Loucy (cell line): ENCODE measurements around the gene JUP.

ENCODE experiments used
- H2AFZ ChIP-seq: fragments of 200-600 bp; sonication (generic); 2 replicates; pipeline ENCODE4 v1.6.0; 2016; ENCODE audit warnings: antibody characterized with exemption, mild to moderate bottlenecking, low read length, moderate library complexity
- H3F3A ChIP-seq: fragments of 200-600 bp; 2 replicates; pipeline ENCODE4 v1.6.0; 2016; ENCODE audit warnings: antibody characterized with exemption, low read depth, mild to moderate bottlenecking
- H3K27me3 ChIP-seq: fragments of 200-600 bp; sonication (generic); 2 replicates; pipeline ENCODE4 v1.6.1; 2014; ENCODE audit warnings: low read length, mild to moderate bottlenecking; ENCODE audit not compliant: insufficient read depth, poor library complexity, severe bottlenecking
- H3K36me3 ChIP-seq: fragments of 200-600 bp; sonication (generic); 2 replicates; pipeline ENCODE4 v1.6.1; 2016; ENCODE audit warnings: low read length; ENCODE audit not compliant: insufficient read depth
- H3K4me1 ChIP-seq: fragments of 200-600 bp; sonication (generic); 2 replicates; pipeline ENCODE4 v1.5.1; 2014; ENCODE audit warnings: low read length, mild to moderate bottlenecking; ENCODE audit not compliant: insufficient read depth, poor library complexity, severe bottlenecking
- H3K4me2 ChIP-seq: fragments of 200-600 bp; sonication (generic); 2 replicates; pipeline ENCODE4 v1.6.0; 2014; ENCODE audit warnings: antibody characterized with exemption, low read length, low read depth, mild to moderate bottlenecking; ENCODE audit not compliant: poor library complexity, severe bottlenecking
- H3K4me3 ChIP-seq: fragments of 200-600 bp; sonication (generic); 2 replicates; pipeline ENCODE4 v1.5.1; 2014; ENCODE audit warnings: low read length, mild to moderate bottlenecking, mixed read lengths; ENCODE audit not compliant: poor library complexity, severe bottlenecking
- H3K79me2 ChIP-seq: fragments of 200-600 bp; sonication (generic); 2 replicates; pipeline ENCODE4 v1.6.1; 2014; ENCODE audit warnings: low read length; ENCODE audit not compliant: insufficient read depth
- H3K9ac ChIP-seq: fragments of 200-600 bp; sonication (generic); 2 replicates; pipeline ENCODE4 v1.6.0; 2014; ENCODE audit warnings: mild to moderate bottlenecking, low read depth, low read length, moderate library complexity; ENCODE audit not compliant: poor library complexity, severe bottlenecking
- H3K9me2 ChIP-seq: fragments of 200-600 bp; sonication (generic); replicated peaks from 2 replicates; pipeline ENCODE4 v1.6.1; 2016; ENCODE audit warnings: low read depth, low read length, mixed read lengths
- H3K9me3 ChIP-seq: fragments of 200-600 bp; sonication (generic); 2 replicates; pipeline ENCODE4 v1.6.1; 2014; ENCODE audit warnings: mild to moderate bottlenecking, antibody characterized with exemption, low read length, low read depth; ENCODE audit not compliant: insufficient read depth
- H4K20me1 ChIP-seq: fragments of 200-600 bp; sonication (generic); 2 replicates; pipeline ENCODE4 v1.6.0; 2014; ENCODE audit warnings: antibody characterized with exemption, low read length, mild to moderate bottlenecking; ENCODE audit not compliant: insufficient read depth, poor library complexity, severe bottlenecking
- CTCF ChIP-seq: fragments of 200-600 bp; sonication (generic); conservative IDR thresholded peaks from 2 replicates; pipeline ENCODE4 v1.5.1; 2014; ENCODE audit warnings: mild to moderate bottlenecking, antibody characterized with exemption, low read length
- EZH2phosphoT487 ChIP-seq: fragments of 200-600 bp; IDR thresholded peaks from 2 replicates; pipeline ENCODE4 v1.6.1; 2018; ENCODE audit warnings: antibody characterized with exemption, mild to moderate bottlenecking, moderate library complexity, borderline replicate concordance

Gene JUP

DNA sequence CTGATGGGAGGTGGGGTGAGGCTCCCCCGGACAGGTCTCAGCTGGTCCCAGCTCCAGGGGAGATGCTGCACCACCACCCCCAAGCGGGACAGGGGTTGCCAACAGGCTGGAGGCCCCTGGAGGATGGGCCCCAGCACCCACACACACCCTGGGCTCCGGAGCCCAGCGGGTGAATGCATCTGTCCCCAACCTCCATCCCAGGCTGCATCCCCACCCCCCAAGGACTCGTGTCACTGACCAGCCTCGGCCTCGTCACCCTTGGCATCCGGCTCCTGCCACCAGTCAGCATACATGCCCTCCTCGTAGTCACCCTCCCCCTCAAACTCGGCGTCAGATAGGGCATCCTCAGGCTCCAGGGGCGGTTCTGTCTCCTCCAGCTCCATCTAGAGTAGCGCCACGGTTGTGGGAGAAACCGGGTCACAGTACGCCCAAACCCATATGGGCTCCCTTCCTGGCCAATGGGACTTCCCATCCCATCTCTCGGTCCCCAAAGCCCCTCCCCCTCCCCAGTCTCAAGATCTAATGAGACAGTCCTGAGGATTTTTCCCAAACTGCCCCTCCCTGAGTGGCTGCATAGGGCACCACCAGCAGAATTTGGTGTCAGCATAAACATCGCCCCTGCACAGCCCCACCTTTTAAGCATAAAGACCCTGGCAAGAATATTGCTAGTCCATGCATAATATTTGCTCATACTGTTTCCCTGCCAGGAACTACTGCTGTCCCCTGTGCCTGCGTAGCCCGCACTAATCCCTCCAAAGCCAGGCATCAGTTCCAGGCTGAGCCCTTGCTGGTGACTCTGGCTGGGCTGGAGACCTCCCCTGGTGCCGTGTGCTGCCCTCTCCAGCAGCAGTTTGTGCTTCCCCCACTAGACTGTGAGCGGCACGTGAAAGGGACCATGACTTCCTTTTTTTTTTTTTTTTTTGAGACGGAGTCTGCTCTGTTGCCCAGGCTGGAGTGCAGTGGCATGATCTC lies 16.8 kb upstream of the JUP start:
- H3K9ac ChIP-seq: no peak overlapping the region
- H3K9me3 ChIP-seq: no peaks in the 10 kb centered on the region
- H4K20me1 ChIP-seq: no peaks in the 10 kb centered on the region
- H3K4me3 ChIP-seq: no peak overlapping the region
- no peak overlapping the region for H2AFZ ChIP-seq
- no peak for TF ChIP-seq CTCF
- no peak for TF ChIP-seq EZH2phosphoT487
- H3K36me3 ChIP-seq: no peaks in the 10 kb centered on the region
- H3K27me3 ChIP-seq: no peaks in the 10 kb centered on the region
- no peaks in the 10 kb centered on the region for H3K79me2 ChIP-seq
- H3K4me1 ChIP-seq: peaks cover 6% of the 10 kb centered on the region
- H3F3A ChIP-seq: no peaks in the 10 kb centered on the region
- H3K4me2 ChIP-seq: no peak overlapping the region
- no peaks in the 10 kb centered on the region for H3K9me2 ChIP-seq

DNA sequence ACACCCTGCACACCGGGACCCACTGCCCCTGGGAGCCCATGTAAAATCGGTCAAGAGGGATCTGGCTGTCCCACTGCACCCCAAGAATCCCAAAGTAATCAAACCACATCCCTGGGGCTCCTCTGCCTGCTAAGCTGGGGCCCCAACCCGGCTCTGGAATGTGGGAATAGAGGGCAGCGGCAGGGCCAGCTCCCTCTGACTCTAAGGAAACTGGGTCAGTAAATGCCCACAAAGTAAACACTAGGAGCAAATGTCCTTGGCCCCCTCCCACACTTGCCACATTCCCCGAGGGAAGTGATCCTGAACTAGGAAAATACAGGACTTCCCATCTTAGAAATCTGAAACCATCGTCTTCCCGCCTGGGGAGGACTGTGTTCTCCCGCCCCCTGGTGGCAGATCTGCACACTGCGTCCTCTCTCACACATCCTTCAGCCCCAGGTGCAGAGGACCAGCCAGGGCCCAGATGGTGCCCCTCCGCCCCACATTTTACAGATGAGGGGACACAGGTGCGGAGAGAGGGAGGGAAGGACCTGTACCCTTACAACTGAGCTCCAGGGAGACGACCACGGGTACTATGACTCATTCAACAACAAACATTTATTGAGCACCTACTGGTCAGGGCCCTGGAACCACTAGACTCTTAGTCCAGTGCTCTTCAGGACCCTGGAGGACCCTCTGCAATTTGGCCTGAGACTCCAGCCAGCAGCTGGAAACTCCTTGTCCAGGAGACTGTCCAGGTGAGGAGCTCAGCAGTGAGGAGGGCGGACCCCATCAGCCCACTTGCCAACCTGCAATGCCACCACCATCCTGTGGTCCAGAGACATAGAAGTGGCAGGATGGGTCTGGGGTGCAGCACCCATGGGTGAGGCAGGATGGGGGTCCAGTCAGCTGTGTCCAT lies 15.1 kb upstream of the JUP start:
- Histone ChIP-seq H4K20me1 (no peaks in the 10 kb centered on the region), H3K36me3 (no peaks in the 10 kb centered on the region), H3K9me2 (no peaks in the 10 kb centered on the region), H2AFZ (peak overlapping the region; percentile 71; the same call in 1 of the 2 replicates), H3K79me2 (no peaks in the 10 kb centered on the region), H3K4me2 (peak overlapping the region; percentile 40), H3K9ac (peak overlapping the region; percentile 27), H3K4me1 (peaks cover 6% of the 10 kb centered on the region), H3K4me3 (peak overlapping the region; percentile 29), H3K9me3 (no peaks in the 10 kb centered on the region), H3K27me3 (no peaks in the 10 kb centered on the region), H3F3A (no peaks in the 10 kb centered on the region)
- TF ChIP-seq EZH2phosphoT487 (no peak), CTCF (peak; percentile 97)

GRCh38 chr17:41800601-41801373 lies 14.3 kb upstream of the JUP start:
- Histone ChIP-seq H3K9me2 (no peaks in the 10 kb centered on the region), H2AFZ (peak overlapping the region; percentile 71; the same call in 1 of the 2 replicates), H3K4me1 (peaks cover 6% of the 10 kb centered on the region), H3K9ac (peak overlapping the region; percentile 27), H3K27me3 (no peaks in the 10 kb centered on the region), H3K4me3 (no peak overlapping the region), H3F3A (no peaks in the 10 kb centered on the region), H3K4me2 (no peak overlapping the region), H3K9me3 (no peaks in the 10 kb centered on the region), H3K36me3 (no peaks in the 10 kb centered on the region), H3K79me2 (no peaks in the 10 kb centered on the region), H4K20me1 (no peaks in the 10 kb centered on the region)
- TF ChIP-seq EZH2phosphoT487 (no peak), CTCF (no peak)
